NCI-H1417 treated with DMSO at 0.1 percent for 48 hours (cell line): ENCODE results near the gene HNRNPLL.
"Not testable (repeated sequence)": the region's sequence is repeated elsewhere in the genome, so short reads cannot be mapped to it uniquely, and the experiment has no call there.

Source experiments
- DNase-seq: peaks from one replicate; lab custom pipeline; 2025; lab: John Stamatoyannopoulos, UW

Gene HNRNPLL

GRCh38 chr2:38602732-38603401 lies at the start of gene HNRNPLL:
TSS of gene HNRNPLL (minus strand) at chr2:38602928. CDS start at chr2:38602626, 302 bp downstream.
- peak; percentile 86 for DNase-seq

- DNase-seq, result no peak
Observed at GRCh38 chr2:38650717-38651116, 48.0 kb upstream of the HNRNPLL start.

- DNase-seq, result no peak
Observed at GRCh38 chr2:38650012-38650411, 47.3 kb upstream of the HNRNPLL start.

GRCh38 chr2:38649176-38649728 lies 46.5 kb upstream of the HNRNPLL start:
- DNase-seq, result no peak

- DNase-seq, result no peak
Observed at GRCh38 chr2:38648107-38648761, 45.5 kb upstream of the HNRNPLL start.

- not testable (repeated sequence) for DNase-seq
Observed at GRCh38 chr2:38643683-38644511, 41.2 kb upstream of the HNRNPLL start.

GRCh38 chr2:38643021-38643671 lies 40.4 kb upstream of the HNRNPLL start:
- no peak for DNase-seq

- DNase-seq, result not testable (repeated sequence)
Observed at GRCh38 chr2:38642373-38643017, 39.8 kb upstream of the HNRNPLL start.

- no peak for DNase-seq
Observed at GRCh38 chr2:38636069-38636468, 33.3 kb upstream of the HNRNPLL start.

GRCh38 chr2:38635139-38635538 lies 32.4 kb upstream of the HNRNPLL start:
- DNase-seq, result no peak

- DNase-seq, result no peak
Observed at GRCh38 chr2:38634684-38635083, 32.0 kb upstream of the HNRNPLL start.

- no peak for DNase-seq
Observed at GRCh38 chr2:38633895-38634294, 31.2 kb upstream of the HNRNPLL start.

GRCh38 chr2:38632980-38633379 lies 30.3 kb upstream of the HNRNPLL start:
- no peak for DNase-seq

- no peak for DNase-seq
Observed at GRCh38 chr2:38631976-38632375, 29.2 kb upstream of the HNRNPLL start.

GRCh38 chr2:38629684-38630083 lies 27.0 kb upstream of the HNRNPLL start:
- DNase-seq, result no peak

- DNase-seq, result no peak
Observed at GRCh38 chr2:38627391-38627790, 24.7 kb upstream of the HNRNPLL start.

- no peak for DNase-seq
Observed at GRCh38 chr2:38626326-38627035, 23.8 kb upstream of the HNRNPLL start.

GRCh38 chr2:38622210-38622609 lies 19.5 kb upstream of the HNRNPLL start:
- no peak for DNase-seq

- DNase-seq, result no peak
Observed at GRCh38 chr2:38621018-38621417, 18.3 kb upstream of the HNRNPLL start.

GRCh38 chr2:38620282-38620977 lies 17.7 kb upstream of the HNRNPLL start:
- no peak for DNase-seq
